Brain pericyte (primary cell): ENCODE measurements around the gene HTR2A.
"Not testable (repeated sequence)": the region's sequence is repeated elsewhere in the genome, so short reads cannot be mapped to it uniquely, and the experiment has no call there.

Source experiments
- DNase-seq: peaks from one replicate; pipeline ENCODE4 v3.0.0-alpha.2; 2012; ENCODE audit warnings: low read depth, low spot score

HTR2A gene

DNA sequence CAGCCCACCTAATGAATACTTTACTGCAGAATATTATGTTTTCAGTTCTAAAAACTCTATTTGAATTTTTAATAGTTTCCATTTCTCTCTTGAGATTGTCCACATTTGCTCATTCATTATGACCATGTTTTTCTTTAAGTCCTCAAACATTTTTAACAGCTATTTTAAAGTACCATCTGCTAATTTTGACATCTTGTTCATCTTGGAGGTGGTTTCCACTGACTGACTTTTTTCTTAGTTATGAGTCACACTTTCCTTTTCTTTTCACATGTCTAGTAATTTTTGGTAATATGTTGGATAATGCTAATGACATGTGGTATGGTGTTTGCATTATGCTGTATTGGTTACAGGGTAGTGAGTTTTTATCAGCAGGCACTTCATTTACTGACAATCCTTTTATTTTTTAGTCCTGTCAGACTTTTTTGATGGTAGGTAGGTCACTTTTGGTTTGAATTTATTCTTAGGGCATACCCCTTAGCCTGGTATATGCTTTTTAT is 84.5 kb downstream of the HTR2A start:
- no peak for DNase-seq

DNA sequence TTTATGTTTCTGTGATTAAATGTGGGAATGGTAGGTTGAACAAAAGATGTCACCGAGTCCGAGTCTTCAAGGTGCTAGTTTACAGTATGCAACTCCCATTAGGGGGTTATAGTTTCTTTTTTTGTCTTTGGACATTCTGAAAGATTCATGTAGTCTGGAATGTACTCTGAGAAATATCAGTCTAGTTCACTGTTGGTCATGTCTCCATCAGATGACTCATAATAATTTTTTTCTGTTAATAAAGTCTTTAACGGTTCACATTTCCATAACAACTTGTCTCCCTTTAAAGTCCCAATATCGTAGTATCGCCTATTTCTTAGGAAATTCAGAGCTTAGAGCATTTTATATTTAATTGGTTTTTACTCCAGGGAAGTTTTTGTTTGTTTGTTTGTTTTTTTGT is 86.4 kb downstream of the HTR2A start:
- DNase-seq, result no peak

DNA sequence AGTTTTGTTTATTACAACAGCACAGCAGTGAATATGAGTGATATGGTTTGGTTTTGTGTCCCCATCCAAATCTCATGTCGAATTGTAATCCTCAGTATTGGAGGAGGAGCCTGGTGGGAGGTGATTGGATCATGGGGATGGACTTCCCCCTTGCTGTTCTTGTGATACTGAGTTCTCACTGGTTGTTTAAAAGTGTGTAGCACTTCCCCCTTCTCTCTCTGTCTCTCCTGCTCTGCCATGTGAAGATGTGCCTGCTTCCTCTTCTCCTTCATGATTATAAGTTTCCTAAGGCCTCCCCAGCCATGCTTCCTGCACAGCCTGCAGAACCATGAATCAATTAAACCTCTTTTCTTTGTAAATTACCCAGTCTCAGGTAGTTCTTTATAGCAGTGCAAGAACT is 91.9 kb downstream of the HTR2A start:
- DNase-seq, result not testable (repeated sequence)

DNA sequence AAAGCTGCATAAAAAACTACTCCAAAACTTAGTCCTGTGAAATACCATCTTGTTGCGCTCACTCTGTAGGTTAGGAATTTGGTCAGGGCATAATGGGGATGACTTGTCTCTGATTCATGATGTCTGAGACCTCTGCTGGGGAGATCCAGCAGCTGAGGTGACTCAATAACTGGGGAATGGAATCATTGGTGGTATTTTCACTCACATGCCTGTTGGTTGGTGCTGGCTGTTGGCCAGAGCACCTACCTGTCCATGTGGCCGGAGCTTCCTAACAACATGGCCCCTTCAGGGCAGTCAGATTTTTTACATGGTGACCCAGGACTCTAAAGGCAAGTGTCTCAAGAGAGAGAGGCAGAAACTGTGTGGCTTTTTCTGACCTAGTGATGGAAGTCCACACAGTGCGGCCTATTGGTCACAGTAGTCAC is 92.5 kb downstream of the HTR2A start:
- DNase-seq, result no peak

DNA sequence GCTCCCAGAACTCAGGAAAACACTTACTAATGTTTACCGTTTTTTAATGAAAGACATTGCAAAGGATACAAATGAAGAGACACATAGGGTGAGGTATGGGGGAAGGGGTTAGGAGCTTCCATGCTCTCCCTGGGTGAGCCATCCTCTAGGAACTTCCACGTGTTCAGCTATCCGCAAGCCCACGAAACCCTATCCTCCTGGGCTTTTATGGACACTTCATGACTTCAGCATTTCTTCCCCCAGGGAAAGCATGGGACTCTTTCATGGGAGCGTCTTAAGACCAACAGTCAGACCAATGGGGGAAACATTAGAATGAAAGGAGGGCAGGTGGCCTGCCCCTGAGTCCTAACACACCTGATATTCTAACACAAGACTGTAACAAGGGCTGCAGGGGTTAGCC is 93.3 kb downstream of the HTR2A start:
- DNase-seq, result no peak

DNA sequence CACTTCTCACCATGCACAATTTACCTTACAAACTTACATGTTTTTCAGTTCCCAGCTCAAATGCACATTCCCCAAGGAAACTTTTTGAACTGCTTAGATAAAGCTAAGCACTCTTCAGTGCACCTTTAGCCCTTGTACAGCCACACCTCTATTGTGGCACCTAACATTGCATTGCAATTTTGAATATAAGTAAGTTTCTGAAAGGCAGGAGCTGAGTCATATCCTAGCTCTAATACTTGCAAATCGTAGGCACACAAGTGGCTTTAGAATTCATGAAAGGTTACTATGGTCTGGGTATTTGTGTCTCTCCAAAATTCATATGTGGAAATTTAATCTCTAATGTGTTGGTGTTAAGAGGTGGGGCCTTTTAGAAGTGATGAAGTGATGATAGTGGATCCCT is 95.0 kb downstream of the HTR2A start:
- no peak for DNase-seq

DNA sequence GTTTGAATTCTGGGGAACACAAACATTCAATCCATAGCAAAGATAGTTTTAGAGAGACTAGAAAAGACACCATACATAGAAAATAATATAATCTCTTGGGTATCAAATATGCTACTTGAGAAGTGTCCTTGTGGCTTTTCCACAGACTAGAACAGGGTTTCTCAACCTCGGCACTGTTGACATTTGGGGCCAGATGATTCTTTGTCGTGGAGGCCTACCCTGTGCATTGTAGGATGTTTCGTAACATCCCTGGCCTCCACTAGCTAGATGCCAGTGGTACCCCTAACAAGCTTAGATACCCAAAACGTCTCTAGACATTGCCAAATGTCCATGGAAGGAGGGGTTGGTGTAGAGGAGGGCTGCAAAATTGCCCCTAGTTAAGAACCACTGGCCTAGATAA is 97.7 kb downstream of the HTR2A start:
- no peak for DNase-seq

DNA sequence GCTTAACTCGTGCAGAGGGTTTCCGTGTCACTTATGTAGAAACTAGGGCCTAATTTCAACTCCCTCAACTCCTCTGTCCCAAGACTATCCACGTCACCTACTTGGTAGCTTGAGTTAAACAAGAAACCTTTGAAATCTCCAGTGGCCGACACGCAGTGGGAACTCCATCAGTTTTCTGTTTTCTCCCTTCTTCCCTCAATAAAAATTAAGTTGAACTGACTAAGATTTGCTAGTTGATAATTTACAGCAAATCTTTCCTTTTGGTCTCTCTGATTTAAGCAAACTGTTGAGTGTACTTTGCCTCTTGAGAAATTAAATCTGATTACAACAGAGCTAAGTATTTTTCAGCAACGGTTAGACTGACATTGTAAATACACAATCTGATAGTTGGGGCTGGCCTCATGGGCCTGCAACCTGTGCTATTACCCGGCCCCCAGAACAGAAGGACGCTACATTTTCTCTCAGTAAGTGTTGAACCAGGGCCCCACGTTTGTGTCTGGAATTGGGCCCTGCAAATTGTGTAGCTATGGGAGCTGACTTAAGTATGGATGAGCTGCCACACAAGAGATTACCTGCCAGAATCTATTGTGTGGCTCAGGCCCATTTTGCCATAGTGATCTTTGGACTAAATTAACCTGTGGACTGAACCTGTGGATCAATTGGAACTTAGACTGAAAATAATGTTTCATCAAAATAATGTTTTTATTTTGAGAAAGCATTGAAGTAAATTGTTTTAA is 99.2 kb downstream of the HTR2A start:
- DNase-seq, result no peak

DNA sequence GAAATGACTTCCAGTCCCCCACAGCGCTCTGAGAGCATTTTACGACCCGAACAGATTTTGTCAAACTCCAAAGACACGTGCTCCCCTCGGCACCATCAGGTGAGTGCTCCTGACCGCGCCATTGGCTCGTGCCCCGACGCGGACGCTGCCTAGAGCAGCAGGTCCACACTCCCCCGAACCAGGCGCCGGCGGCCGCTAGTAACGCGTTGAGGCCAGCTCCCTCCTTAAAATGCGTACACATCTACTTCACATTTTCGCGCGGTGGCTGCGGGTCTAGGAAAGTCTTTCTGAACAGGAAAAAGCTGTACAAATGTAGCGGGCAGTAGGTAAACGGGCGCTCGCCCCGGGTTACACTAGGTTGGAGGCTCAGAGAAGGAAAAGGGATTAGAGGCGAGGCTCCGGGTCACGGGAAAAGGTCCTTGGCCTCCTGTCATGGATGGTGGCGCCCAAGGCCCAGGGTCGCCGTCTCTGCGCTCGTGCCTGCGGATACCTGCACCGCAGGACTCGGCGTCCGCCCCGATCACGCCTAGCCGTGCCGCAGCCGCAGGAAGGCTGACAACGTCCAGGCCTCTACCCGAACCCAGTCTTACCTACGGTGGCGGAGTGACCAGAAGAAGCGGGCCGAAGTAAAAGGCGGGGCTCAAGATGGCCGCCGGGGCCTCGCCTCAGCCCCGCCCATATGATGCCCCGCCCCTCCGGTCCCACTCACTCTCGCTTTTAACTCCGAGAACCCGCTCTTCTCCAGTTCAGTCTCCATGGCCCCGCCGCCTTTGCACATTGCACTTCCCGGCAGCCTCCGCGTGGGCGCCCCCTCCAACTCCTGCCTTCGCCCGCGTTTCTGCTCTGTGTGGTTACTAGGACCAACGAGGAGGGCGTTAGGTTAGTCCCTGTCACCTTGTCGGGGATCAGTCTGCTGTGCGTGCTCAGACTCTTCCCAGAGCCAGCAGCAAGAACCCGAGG is 100.1 kb downstream of the HTR2A start, which contains the start of gene ESD:
Gene ESD, minus strand, starts transcription at position 647 of the 960 bp plus-strand sequence. CDS start 5,748 bp downstream, outside the sequence.
- peak; percentile 68 for DNase-seq

DNA sequence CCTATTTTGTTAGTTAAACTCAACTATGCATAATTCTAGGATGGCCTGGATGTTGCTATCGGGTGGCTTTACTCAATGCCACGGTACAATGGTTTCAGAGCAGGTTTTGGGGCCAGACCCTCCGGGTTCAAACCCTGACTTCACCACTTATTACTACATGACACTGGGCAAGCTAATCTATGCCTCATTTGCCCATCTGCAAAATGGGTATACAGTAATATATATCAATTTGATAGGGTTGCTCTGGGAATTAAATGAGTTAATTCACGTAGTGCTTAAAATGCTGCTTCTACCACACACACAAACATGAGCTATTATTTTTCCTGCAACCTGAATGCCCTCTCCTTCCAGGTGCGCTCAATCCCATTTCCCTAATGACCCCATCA is 100.7 kb downstream of the HTR2A start:
- no peak for DNase-seq

DNA sequence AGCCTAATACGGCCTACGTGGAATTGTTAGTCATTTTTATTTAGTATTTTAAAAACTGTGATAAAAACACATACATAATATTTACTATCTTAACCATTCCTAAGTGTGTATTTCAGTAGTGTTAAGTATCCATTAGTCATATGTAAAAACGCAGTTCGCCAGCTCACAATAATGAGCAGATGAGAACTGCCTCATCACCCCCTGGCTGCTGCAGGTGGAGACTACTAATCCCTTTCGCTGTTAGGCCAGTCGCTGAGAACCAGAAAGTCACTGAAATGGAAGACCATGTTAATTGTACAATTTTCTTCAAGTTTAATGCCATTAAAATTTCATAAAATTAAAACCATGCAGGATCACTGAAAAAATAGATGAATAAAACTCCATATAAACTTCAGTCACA is 101.5 kb downstream of the HTR2A start:
- DNase-seq, result no peak

DNA sequence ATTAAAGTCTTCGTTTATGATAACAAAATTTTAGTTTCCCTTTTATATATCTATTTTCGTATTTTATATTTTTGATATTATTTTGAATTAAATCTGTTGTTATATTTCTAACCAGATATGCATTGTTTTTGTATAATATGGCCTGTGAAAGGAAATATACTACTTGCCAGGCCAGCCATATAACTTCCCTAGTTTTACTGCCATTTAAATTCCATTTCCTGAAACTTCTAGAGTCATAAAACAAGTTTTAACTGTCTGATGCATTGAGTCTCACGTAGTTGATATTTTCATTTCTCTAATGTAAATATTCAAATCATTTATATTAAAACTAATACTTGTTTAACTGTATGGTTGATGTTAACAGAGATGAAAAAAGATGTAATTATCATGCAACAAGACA is 113.3 kb downstream of the HTR2A start:
- no peak for DNase-seq

DNA sequence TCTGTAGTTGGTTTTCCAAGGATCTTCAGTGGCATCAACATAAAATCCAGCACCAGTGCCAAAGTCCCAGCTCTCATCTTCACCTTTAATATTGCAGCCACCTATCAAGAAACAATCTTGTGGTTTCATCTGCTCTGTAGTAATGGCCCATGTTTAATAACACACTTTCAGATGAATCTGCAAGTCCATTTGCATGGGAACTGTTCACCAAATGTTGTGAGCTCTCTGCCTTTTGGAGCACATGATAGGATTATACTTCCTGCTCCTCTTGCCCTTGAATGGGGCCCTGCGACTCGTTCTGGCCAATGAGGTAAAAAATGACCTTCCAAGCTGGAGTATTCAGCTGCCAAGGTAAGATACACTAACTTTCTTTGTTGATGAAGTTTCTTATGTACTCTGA is 114.2 kb downstream of the HTR2A start:
- no peak for DNase-seq

DNA sequence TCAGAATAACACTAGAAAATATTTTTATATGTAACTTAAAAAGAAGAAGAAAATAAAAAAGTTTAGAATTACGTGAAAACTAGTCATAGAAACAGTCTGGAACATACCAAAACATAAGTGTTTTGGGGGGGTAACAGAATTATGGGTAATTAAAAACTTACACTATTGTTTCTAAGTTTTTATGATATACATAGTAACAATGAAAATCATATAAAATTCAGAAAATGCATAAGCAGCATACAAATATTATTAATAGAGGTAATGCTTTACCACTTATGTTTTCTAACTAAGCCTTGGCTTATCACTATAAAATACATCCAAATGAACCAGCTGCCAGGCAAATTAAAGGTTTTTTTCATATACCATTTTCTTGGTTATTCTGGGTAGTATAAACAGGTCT is 114.8 kb downstream of the HTR2A start:
- DNase-seq, result no peak
